ENCODE data around the gene DYNC1LI1. TPM values are rescaled to one million over a fixed set of nuclear protein-coding genes. Genes with fewer than 3 reads are reported as not detected.

Gene DYNC1LI1
- total RNA-seq, 1 donor from 2014 or later, result 53.5 TPM

Small RNAs within 50 kb of the gene (microRNA-seq; reads per million reads assigned to microRNA genes)
- gene MIR548AY (ENCODE audit: borderline number of aligned reads), result not detected

Other genes with a start within 250 kb of the DYNC1LI1 start
- gene CMTM7, start 179.0 kb downstream of the DYNC1LI1 start, total RNA-seq, result 4.4 TPM
- gene CMTM6, start 68.0 kb downstream of the DYNC1LI1 start, total RNA-seq, result 10.9 TPM
- gene CNOT10, start 114.3 kb upstream of the DYNC1LI1 start, total RNA-seq, result 15.5 TPM
- not detected for gene TRIM71, start 247.1 kb upstream of the DYNC1LI1 start, total RNA-seq

Measured in left ventricle myocardium superior (tissue), 1 donor.